ENCODE data around the gene ZNF780B. TPM values are rescaled to one million over a fixed set of nuclear protein-coding genes. Genes with fewer than 3 reads are reported as not detected.

Gene ZNF780B
- total RNA-seq, 6 donors from 2014 or later: 9.4 to 50.3 (median 20.9) TPM

DNA sequence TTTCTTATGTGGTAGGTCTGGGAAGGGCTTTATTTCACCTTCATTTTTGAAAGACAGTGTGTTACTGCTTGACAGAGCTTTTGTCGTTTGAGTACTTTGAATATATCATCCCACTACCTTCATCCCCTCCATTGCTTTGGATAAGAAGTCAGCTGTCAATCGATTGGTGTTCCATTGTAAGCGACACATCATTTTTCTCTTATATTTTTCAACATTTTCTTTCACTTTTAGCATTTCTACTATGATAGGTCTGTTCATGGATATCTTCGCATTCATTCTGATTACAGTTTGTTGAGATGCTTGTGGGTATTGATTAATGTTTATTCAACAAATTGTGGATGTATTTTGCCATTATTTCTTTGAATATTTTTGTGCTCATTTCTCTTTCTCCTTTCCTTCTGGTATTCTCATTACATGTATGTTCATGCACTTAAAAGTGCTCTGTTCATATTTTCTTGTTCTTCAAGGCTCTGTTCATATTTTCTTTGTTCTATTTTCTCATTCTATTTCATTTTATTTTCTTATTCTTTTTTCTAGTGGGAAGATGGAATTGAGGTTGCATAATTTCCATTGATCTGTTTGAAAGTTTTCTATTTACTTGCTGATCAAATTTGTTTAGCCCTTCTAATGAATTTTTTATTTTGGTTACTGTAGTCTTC, 30.0 kb downstream of the ZNF780B start:
- H3K27ac ChIP-seq: no peak overlapping the region

DNA sequence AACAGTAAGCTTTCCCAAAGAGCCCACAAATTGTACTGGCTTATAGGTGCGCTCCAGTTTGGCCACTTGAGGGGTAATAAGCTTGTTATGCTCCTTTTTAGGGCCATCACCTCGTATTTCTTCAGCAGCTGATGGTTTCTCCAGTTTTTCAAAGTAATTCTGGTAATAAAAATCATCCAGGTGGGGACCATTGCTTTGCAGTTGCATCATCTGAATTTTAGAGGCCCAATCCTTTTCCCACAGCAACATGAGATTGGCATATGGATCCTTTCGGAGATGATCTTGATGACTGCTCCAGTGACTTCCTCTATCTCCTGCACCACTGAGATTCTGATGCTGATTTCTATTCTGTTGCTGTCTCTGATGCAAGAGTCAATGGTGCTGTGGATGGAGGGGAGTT, 32.1 kb downstream of the ZNF780B start:
- H3K4me1 ChIP-seq: no peaks in the 10 kb centered on the region
- WGBS, 2 donors: 86 to 87% methylated on average over 3 of the region's 3 CpGs
- no peak overlapping the region for H3K4me3 ChIP-seq
- no peak for ATAC-seq (ENCODE audit: low FRiP score in 2 of 2)
- DNase-seq: no peak
- H3K27me3 ChIP-seq: no peaks in the 10 kb centered on the region
- TF ChIP-seq POLR2AphosphoS5 (IDR thresholded peaks at IDR 0.05): no peak
- TF ChIP-seq POLR2A (IDR thresholded peaks at IDR 0.05): no peak
- TF ChIP-seq, protein P1, sequence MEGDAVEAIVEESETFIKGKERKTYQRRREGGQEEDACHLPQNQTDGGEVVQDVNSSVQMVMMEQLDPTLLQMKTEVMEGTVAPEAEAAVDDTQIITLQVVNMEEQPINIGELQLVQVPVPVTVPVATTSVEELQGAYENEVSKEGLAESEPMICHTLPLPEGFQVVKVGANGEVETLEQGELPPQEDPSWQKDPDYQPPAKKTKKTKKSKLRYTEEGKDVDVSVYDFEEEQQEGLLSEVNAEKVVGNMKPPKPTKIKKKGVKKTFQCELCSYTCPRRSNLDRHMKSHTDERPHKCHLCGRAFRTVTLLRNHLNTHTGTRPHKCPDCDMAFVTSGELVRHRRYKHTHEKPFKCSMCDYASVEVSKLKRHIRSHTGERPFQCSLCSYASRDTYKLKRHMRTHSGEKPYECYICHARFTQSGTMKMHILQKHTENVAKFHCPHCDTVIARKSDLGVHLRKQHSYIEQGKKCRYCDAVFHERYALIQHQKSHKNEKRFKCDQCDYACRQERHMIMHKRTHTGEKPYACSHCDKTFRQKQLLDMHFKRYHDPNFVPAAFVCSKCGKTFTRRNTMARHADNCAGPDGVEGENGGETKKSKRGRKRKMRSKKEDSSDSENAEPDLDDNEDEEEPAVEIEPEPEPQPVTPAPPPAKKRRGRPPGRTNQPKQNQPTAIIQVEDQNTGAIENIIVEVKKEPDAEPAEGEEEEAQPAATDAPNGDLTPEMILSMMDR (IDR thresholded peaks at IDR 0.05): no peak
- no peak for TF ChIP-seq EP300 (IDR thresholded peaks at IDR 0.05)
- no peak overlapping the region for H3K27ac ChIP-seq
- no peaks in the 10 kb centered on the region for H3K36me3 ChIP-seq
- peaks cover 29 to 76% (median 65%) of the 10 kb centered on the region in 4 donors for H3K9me3 ChIP-seq

More for the DNA sequence above, 30.0 kb downstream of the ZNF780B start:
- no peaks in the 10 kb centered on the region for H3K4me1 ChIP-seq
- ATAC-seq (ENCODE audit: low FRiP score in 2 of 2) (no peak), DNase-seq (no peak)
- WGBS, 2 donors: 87 to 97% methylated on average over 4 of the region's 4 CpGs
- H3K4me3 ChIP-seq: no peak overlapping the region
- peaks cover 48 to 92% (median 82%) of the 10 kb centered on the region in 4 donors for H3K9me3 ChIP-seq
- no peaks in the 10 kb centered on the region for H3K27me3 ChIP-seq
- TF ChIP-seq EP300 (IDR thresholded peaks at IDR 0.05) (no peak), POLR2A (IDR thresholded peaks at IDR 0.05) (no peak), POLR2AphosphoS5 (IDR thresholded peaks at IDR 0.05) (no peak)
- TF ChIP-seq, protein P1 (IDR thresholded peaks at IDR 0.05): no peak
- H3K36me3 ChIP-seq: no peaks in the 10 kb centered on the region

DNA sequence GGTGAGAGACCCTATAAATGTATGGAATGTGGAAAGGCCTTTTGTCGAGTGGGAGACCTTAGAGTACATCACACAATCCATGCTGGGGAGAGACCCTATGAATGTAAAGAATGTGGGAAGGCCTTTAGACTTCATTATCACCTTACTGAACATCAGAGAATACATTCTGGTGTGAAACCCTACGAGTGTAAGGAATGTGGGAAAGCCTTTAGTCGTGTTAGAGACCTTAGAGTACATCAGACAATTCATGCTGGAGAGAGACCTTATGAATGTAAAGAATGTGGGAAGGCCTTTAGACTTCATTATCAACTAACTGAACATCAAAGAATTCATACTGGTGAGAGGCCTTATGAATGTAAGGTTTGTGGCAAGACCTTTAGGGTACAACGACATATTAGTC, 42.0 kb downstream of the ZNF780B start:
- Histone ChIP-seq H3K36me3 (peaks cover 2 to 58% (median 31%) of the 10 kb centered on the region in 4 donors), H3K9me3 (peaks cover 49 to 75% (median 59%) of the 10 kb centered on the region in 4 donors), H3K4me3 (no peak overlapping the region), H3K27me3 (no peaks in the 10 kb centered on the region), H3K4me1 (no peaks in the 10 kb centered on the region), H3K27ac (no peak overlapping the region)
- ATAC-seq (ENCODE audit: low FRiP score in 2 of 2) (no peak), DNase-seq (no peak)
- TF ChIP-seq POLR2AphosphoS5 (IDR thresholded peaks at IDR 0.05) (no peak), EP300 (IDR thresholded peaks at IDR 0.05) (no peak)
- TF ChIP-seq, protein P1 (IDR thresholded peaks at IDR 0.05): no peak
- 89 to 97% methylated on average over 4 of the region's 4 CpGs for WGBS, 2 donors

DNA sequence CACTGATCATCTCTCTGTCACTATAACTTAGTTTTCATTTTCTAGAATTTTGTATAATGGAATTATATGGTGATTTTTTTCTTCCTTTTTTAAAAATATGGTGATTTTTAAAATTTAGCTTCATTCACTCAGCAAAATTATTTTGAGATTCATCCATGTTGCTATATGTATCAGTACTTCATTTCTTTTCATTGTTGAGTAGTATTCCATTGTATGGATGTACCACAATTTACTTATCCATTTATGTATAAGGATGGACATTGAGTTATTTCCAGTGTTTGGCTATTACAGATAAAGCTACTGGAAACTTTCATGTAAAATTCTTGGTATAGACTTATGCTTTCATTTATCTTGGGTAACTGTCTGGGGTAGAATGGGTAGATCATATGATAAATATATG, 46.4 kb downstream of the ZNF780B start:
- Histone ChIP-seq H3K36me3 (peaks cover 14 to 73% (median 45%) of the 10 kb centered on the region in 4 donors), H3K4me1 (no peaks in the 10 kb centered on the region), H3K27me3 (no peaks in the 10 kb centered on the region), H3K27ac (no peak overlapping the region), H3K4me3 (no peak overlapping the region), H3K9me3 (peaks cover 20 to 34% (median 28%) of the 10 kb centered on the region in 4 donors)
- TF ChIP-seq, protein P1 (IDR thresholded peaks at IDR 0.05): no peak
- TF ChIP-seq POLR2AphosphoS5 (IDR thresholded peaks at IDR 0.05) (no peak), EP300 (IDR thresholded peaks at IDR 0.05) (no peak), POLR2A (IDR thresholded peaks at IDR 0.05) (no peak)
- DNase-seq (no peak), ATAC-seq (ENCODE audit: low FRiP score in 2 of 2) (no peak)

DNA sequence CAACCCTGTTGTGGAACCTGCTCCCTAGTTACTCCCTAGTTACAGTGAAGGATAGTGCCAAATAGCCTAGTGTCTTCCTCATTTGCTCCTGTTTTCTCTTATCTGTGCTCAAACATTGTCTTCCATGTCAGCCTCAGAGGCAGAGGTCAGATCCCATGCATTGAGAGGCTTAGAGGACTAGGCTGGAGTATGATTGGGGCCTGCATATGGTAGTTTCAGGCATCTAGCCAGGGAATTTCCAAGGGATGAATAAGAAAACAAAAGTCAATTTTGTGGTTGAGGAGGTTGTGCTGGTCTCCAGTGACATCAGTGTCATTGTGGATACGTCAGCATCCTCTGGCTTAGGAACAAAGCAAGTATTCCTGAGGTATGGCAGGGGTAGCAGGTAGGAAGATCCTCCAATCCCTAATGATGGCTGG, 49.7 kb downstream of the ZNF780B start:
- 69 to 87% methylated on average over 1 of the region's 1 CpG for WGBS, 2 donors
- ATAC-seq (ENCODE audit: low FRiP score in 2 of 2): no peak
- no peak for DNase-seq
- Histone ChIP-seq H3K4me3 (no peak overlapping the region), H3K36me3 (peaks cover 14 to 43% (median 33%) of the 10 kb centered on the region in 4 donors), H3K9me3 (peaks cover 0 to 12% (median 1%) of the 10 kb centered on the region in 4 donors), H3K27ac (no peak overlapping the region), H3K27me3 (no peaks in the 10 kb centered on the region), H3K4me1 (no peaks in the 10 kb centered on the region)
- TF ChIP-seq POLR2AphosphoS5 (IDR thresholded peaks at IDR 0.05) (no peak), POLR2A (IDR thresholded peaks at IDR 0.05) (no peak), EP300 (IDR thresholded peaks at IDR 0.05) (no peak)
- TF ChIP-seq, protein P1 (IDR thresholded peaks at IDR 0.05): no peak
